ENCODE measurements around the gene PARD3.

The PARD3 gene

GRCh38 chr10:34664706-34665105 is 150.4 kb downstream of the PARD3 start:
- Histone ChIP-seq H3K27ac (ENCODE audit: insufficient read depth, low read length, poor library complexity, severe bottlenecking) (no peak overlapping the region), H3K4me1 (ENCODE audit: control insufficient read depth, insufficient read depth, low read length, poor library complexity, severe bottlenecking) (no peaks in the 10 kb centered on the region), H3K27me3 (replicated peaks; ENCODE audit: control insufficient read depth, insufficient read depth, low read length, poor library complexity, severe bottlenecking) (no peaks in the 10 kb centered on the region), H3K9me3 (ENCODE audit: control insufficient read depth, low read length) (no peaks in the 10 kb centered on the region), H3K36me3 (ENCODE audit: control insufficient read depth, insufficient read depth, low read length) (no peaks in the 10 kb centered on the region), H3K4me3 (ENCODE audit: insufficient read depth, low read depth, low read length, poor library complexity, severe bottlenecking) (no peak overlapping the region)
- no peak for DNase-seq

- H3K27ac ChIP-seq (ENCODE audit: insufficient read depth, low read length, poor library complexity, severe bottlenecking): no peak overlapping the region
- no peaks in the 10 kb centered on the region for H3K4me1 ChIP-seq (ENCODE audit: control insufficient read depth, insufficient read depth, low read length, poor library complexity, severe bottlenecking)
- no peaks in the 10 kb centered on the region for H3K36me3 ChIP-seq (ENCODE audit: control insufficient read depth, insufficient read depth, low read length)
- no peaks in the 10 kb centered on the region for H3K9me3 ChIP-seq (ENCODE audit: control insufficient read depth, low read length)
- H3K4me3 ChIP-seq (ENCODE audit: insufficient read depth, low read depth, low read length, poor library complexity, severe bottlenecking): no peak overlapping the region
- no peak for DNase-seq
- H3K27me3 ChIP-seq (replicated peaks; ENCODE audit: control insufficient read depth, insufficient read depth, low read length, poor library complexity, severe bottlenecking): no peaks in the 10 kb centered on the region
These were observed 153.5 kb downstream of the PARD3 start for GRCh38 chr10:34661580-34661979.

- no peaks in the 10 kb centered on the region for H3K9me3 ChIP-seq (ENCODE audit: control insufficient read depth, low read length)
- H3K4me3 ChIP-seq (ENCODE audit: insufficient read depth, low read depth, low read length, poor library complexity, severe bottlenecking): no peak overlapping the region
- no peaks in the 10 kb centered on the region for H3K36me3 ChIP-seq (ENCODE audit: control insufficient read depth, insufficient read depth, low read length)
- no peak overlapping the region for H3K27ac ChIP-seq (ENCODE audit: insufficient read depth, low read length, poor library complexity, severe bottlenecking)
- DNase-seq: no peak
- H3K27me3 ChIP-seq (replicated peaks; ENCODE audit: control insufficient read depth, insufficient read depth, low read length, poor library complexity, severe bottlenecking): no peaks in the 10 kb centered on the region
- no peaks in the 10 kb centered on the region for H3K4me1 ChIP-seq (ENCODE audit: control insufficient read depth, insufficient read depth, low read length, poor library complexity, severe bottlenecking)
These were observed 156.2 kb downstream of the PARD3 start for GRCh38 chr10:34658934-34659333.

- DNase-seq: no peak
- H3K27me3 ChIP-seq (replicated peaks; ENCODE audit: control insufficient read depth, insufficient read depth, low read length, poor library complexity, severe bottlenecking): no peaks in the 10 kb centered on the region
These were observed 158.4 kb downstream of the PARD3 start for GRCh38 chr10:34656661-34657060.

GRCh38 chr10:34655286-34656170 is 159.6 kb downstream of the PARD3 start:
- no peaks in the 10 kb centered on the region for H3K4me1 ChIP-seq (ENCODE audit: control insufficient read depth, insufficient read depth, low read length, poor library complexity, severe bottlenecking)
- H3K27me3 ChIP-seq (replicated peaks; ENCODE audit: control insufficient read depth, insufficient read depth, low read length, poor library complexity, severe bottlenecking): no peaks in the 10 kb centered on the region
- no peaks in the 10 kb centered on the region for H3K36me3 ChIP-seq (ENCODE audit: control insufficient read depth, insufficient read depth, low read length)
- DNase-seq: no peak
- no peaks in the 10 kb centered on the region for H3K9me3 ChIP-seq (ENCODE audit: control insufficient read depth, low read length)
- H3K27ac ChIP-seq (ENCODE audit: insufficient read depth, low read length, poor library complexity, severe bottlenecking): no peak overlapping the region
- no peak overlapping the region for H3K4me3 ChIP-seq (ENCODE audit: insufficient read depth, low read depth, low read length, poor library complexity, severe bottlenecking)

More at GRCh38 chr10:34656661-34657060, 158.4 kb downstream of the PARD3 start:
- Histone ChIP-seq H3K36me3 (ENCODE audit: control insufficient read depth, insufficient read depth, low read length) (no peaks in the 10 kb centered on the region), H3K27ac (ENCODE audit: insufficient read depth, low read length, poor library complexity, severe bottlenecking) (no peak overlapping the region), H3K4me3 (ENCODE audit: insufficient read depth, low read depth, low read length, poor library complexity, severe bottlenecking) (no peak overlapping the region), H3K9me3 (ENCODE audit: control insufficient read depth, low read length) (no peaks in the 10 kb centered on the region), H3K4me1 (ENCODE audit: control insufficient read depth, insufficient read depth, low read length, poor library complexity, severe bottlenecking) (no peaks in the 10 kb centered on the region)

GRCh38 chr10:34654211-34654610 is 160.9 kb downstream of the PARD3 start:
- no peak for DNase-seq
- no peaks in the 10 kb centered on the region for H3K4me1 ChIP-seq (ENCODE audit: control insufficient read depth, insufficient read depth, low read length, poor library complexity, severe bottlenecking)
- no peak overlapping the region for H3K27ac ChIP-seq (ENCODE audit: insufficient read depth, low read length, poor library complexity, severe bottlenecking)
- no peaks in the 10 kb centered on the region for H3K36me3 ChIP-seq (ENCODE audit: control insufficient read depth, insufficient read depth, low read length)
- no peaks in the 10 kb centered on the region for H3K9me3 ChIP-seq (ENCODE audit: control insufficient read depth, low read length)
- no peaks in the 10 kb centered on the region for H3K27me3 ChIP-seq (replicated peaks; ENCODE audit: control insufficient read depth, insufficient read depth, low read length, poor library complexity, severe bottlenecking)
- no peak overlapping the region for H3K4me3 ChIP-seq (ENCODE audit: insufficient read depth, low read depth, low read length, poor library complexity, severe bottlenecking)

- Histone ChIP-seq H3K27ac (ENCODE audit: insufficient read depth, low read length, poor library complexity, severe bottlenecking) (no peak overlapping the region), H3K4me3 (ENCODE audit: insufficient read depth, low read depth, low read length, poor library complexity, severe bottlenecking) (no peak overlapping the region)
These were observed 161.6 kb downstream of the PARD3 start for GRCh38 chr10:34653530-34653929.

GRCh38 chr10:34651416-34652195 is 163.5 kb downstream of the PARD3 start:
- Histone ChIP-seq H3K36me3 (ENCODE audit: control insufficient read depth, insufficient read depth, low read length) (no peaks in the 10 kb centered on the region), H3K27me3 (replicated peaks; ENCODE audit: control insufficient read depth, insufficient read depth, low read length, poor library complexity, severe bottlenecking) (no peaks in the 10 kb centered on the region), H3K9me3 (ENCODE audit: control insufficient read depth, low read length) (no peaks in the 10 kb centered on the region), H3K4me3 (ENCODE audit: insufficient read depth, low read depth, low read length, poor library complexity, severe bottlenecking) (no peak overlapping the region), H3K27ac (ENCODE audit: insufficient read depth, low read length, poor library complexity, severe bottlenecking) (no peak overlapping the region), H3K4me1 (ENCODE audit: control insufficient read depth, insufficient read depth, low read length, poor library complexity, severe bottlenecking) (no peaks in the 10 kb centered on the region)
- no peak for DNase-seq

More at GRCh38 chr10:34653530-34653929, 161.6 kb downstream of the PARD3 start:
- DNase-seq: no peak
- H3K4me1 ChIP-seq (ENCODE audit: control insufficient read depth, insufficient read depth, low read length, poor library complexity, severe bottlenecking): no peaks in the 10 kb centered on the region
- H3K27me3 ChIP-seq (replicated peaks; ENCODE audit: control insufficient read depth, insufficient read depth, low read length, poor library complexity, severe bottlenecking): no peaks in the 10 kb centered on the region
- H3K36me3 ChIP-seq (ENCODE audit: control insufficient read depth, insufficient read depth, low read length): no peaks in the 10 kb centered on the region
- no peaks in the 10 kb centered on the region for H3K9me3 ChIP-seq (ENCODE audit: control insufficient read depth, low read length)

- no peak for DNase-seq
- Histone ChIP-seq H3K27ac (ENCODE audit: insufficient read depth, low read length, poor library complexity, severe bottlenecking) (no peak overlapping the region), H3K27me3 (replicated peaks; ENCODE audit: control insufficient read depth, insufficient read depth, low read length, poor library complexity, severe bottlenecking) (no peaks in the 10 kb centered on the region), H3K9me3 (ENCODE audit: control insufficient read depth, low read length) (no peaks in the 10 kb centered on the region), H3K4me1 (ENCODE audit: control insufficient read depth, insufficient read depth, low read length, poor library complexity, severe bottlenecking) (no peaks in the 10 kb centered on the region), H3K4me3 (ENCODE audit: insufficient read depth, low read depth, low read length, poor library complexity, severe bottlenecking) (no peak overlapping the region), H3K36me3 (ENCODE audit: control insufficient read depth, insufficient read depth, low read length) (no peaks in the 10 kb centered on the region)
These were observed 164.9 kb downstream of the PARD3 start for GRCh38 chr10:34650156-34650555.

GRCh38 chr10:34649385-34649784 is 165.7 kb downstream of the PARD3 start:
- no peaks in the 10 kb centered on the region for H3K27me3 ChIP-seq (replicated peaks; ENCODE audit: control insufficient read depth, insufficient read depth, low read length, poor library complexity, severe bottlenecking)
- H3K4me3 ChIP-seq (ENCODE audit: insufficient read depth, low read depth, low read length, poor library complexity, severe bottlenecking): no peak overlapping the region
- DNase-seq: no peak
- H3K9me3 ChIP-seq (ENCODE audit: control insufficient read depth, low read length): no peaks in the 10 kb centered on the region
- H3K36me3 ChIP-seq (ENCODE audit: control insufficient read depth, insufficient read depth, low read length): no peaks in the 10 kb centered on the region
- H3K27ac ChIP-seq (ENCODE audit: insufficient read depth, low read length, poor library complexity, severe bottlenecking): no peak overlapping the region
- no peaks in the 10 kb centered on the region for H3K4me1 ChIP-seq (ENCODE audit: control insufficient read depth, insufficient read depth, low read length, poor library complexity, severe bottlenecking)
